PC-3 (cell line): ENCODE measurements around the gene TMUB1. TPM values are rescaled to one million over a fixed set of nuclear protein-coding genes. Genes with fewer than 3 reads are reported as not detected.

Source experiments
- ATAC-seq: fragments of 200-7000 bp; cut with Tn5 transposase; 2 replicates; pipeline ENCODE4 v1.9.1; 2020; ENCODE audit warnings: mild to moderate bottlenecking, moderate library complexity
- BruUV-seq: library from RNA; stranded (reverse); fragments of 400-500 nt; replicated peaks from 2 replicates; lab custom pipeline; 2021; lab: Mats Ljungman, UMichigan
- CTCF ChIA-PET: fragments of 300-600 bp; sonication (Branson Sonifier 250); formaldehyde crosslinking; loops from one replicate; lab custom pipeline; 2022; ENCODE audit warnings: antibody characterized with exemption; lab: Charles Lee
- POLR2A ChIA-PET: fragments of 300-600 bp; sonication (Branson Sonifier 250); formaldehyde crosslinking; loops from one replicate; lab custom pipeline; 2022; ENCODE audit warnings: antibody characterized with exemption; ENCODE audit not compliant: unreplicated experiment; lab: Charles Lee
- DNase-seq: peaks from one replicate; pipeline ENCODE4 v3.0.0-alpha.2; 2015
- H2AFZ ChIP-seq: fragments of 300-600 bp; sonication (generic); 2 replicates; pipeline ENCODE4 v1.6.0; 2016; ENCODE audit warnings: antibody characterized with exemption, low read length
- H3F3A ChIP-seq: fragments of 300-600 bp; sonication (generic); one replicate; pipeline ENCODE4 v1.6.0; 2017; ENCODE audit warnings: antibody characterized with exemption, low read length, control low read depth, mild to moderate bottlenecking; ENCODE audit not compliant: unreplicated experiment
- H3K27ac ChIP-seq: fragments of 300-600 bp; sonication (generic); 2 replicates; pipeline ENCODE4 v1.5.1; 2016; ENCODE audit warnings: mild to moderate bottlenecking, low read length
- H3K27me3 ChIP-seq: fragments of 300-600 bp; sonication (generic); 2 replicates; pipeline ENCODE4 v1.6.1; 2016; ENCODE audit warnings: low read length, mixed read lengths
- H3K36me3 ChIP-seq: fragments of 300-600 bp; sonication (generic); 2 replicates; pipeline ENCODE4 v1.6.1; 2016; ENCODE audit warnings: low read depth, mixed run types, low read length, mixed read lengths
- H3K4me1 ChIP-seq: fragments of 300-600 bp; sonication (generic); 2 replicates; pipeline ENCODE4 v1.5.1; 2016; ENCODE audit warnings: low read length; ENCODE audit not compliant: insufficient read depth
- H3K4me2 ChIP-seq: fragments of 300-600 bp; sonication (generic); 2 replicates; pipeline ENCODE4 v1.6.0; 2016; ENCODE audit warnings: low read length
- H3K4me3 ChIP-seq: fragments of 300-600 bp; sonication (generic); 2 replicates; pipeline ENCODE4 v1.5.1; 2016; ENCODE audit warnings: mild to moderate bottlenecking, low read length, mixed read lengths
- H3K79me2 ChIP-seq: fragments of 300-600 bp; sonication (generic); 2 replicates; pipeline ENCODE4 v1.6.1; 2017; ENCODE audit warnings: low read length, mixed read lengths
- H3K9ac ChIP-seq: fragments of 300-600 bp; sonication (generic); 2 replicates; pipeline ENCODE4 v1.6.0; 2016; ENCODE audit warnings: mild to moderate bottlenecking, low read length
- H3K9me2 ChIP-seq: fragments of 300-600 bp; sonication (generic); replicated peaks from 2 replicates; pipeline ENCODE4 v1.6.1; 2016; ENCODE audit warnings: mixed run types, low read length, mixed read lengths
- H3K9me3 ChIP-seq: fragments of 300-600 bp; sonication (generic); 2 replicates; pipeline ENCODE4 v1.6.1; 2016; ENCODE audit warnings: low read length, mixed read lengths
- H4K20me1 ChIP-seq: fragments of 300-600 bp; sonication (generic); 2 replicates; pipeline ENCODE4 v1.6.1; 2016; ENCODE audit warnings: low read length, mixed read lengths
- CTCF ChIP-seq: fragments of 300-600 bp; sonication (generic); conservative IDR thresholded peaks from 2 replicates; pipeline ENCODE4 v1.5.1; 2017; ENCODE audit warnings: antibody characterized with exemption, low read depth, mild to moderate bottlenecking, low read length
- EZH2 ChIP-seq: fragments of 300-600 bp; sonication (generic); IDR thresholded peaks from one replicate; pipeline ENCODE4 v1.6.1; 2017; ENCODE audit warnings: antibody characterized with exemption, mild to moderate bottlenecking, low read length; ENCODE audit not compliant: unreplicated experiment
- EZH2phosphoT487 ChIP-seq: fragments of 300-600 bp; sonication (generic); IDR thresholded peaks from 2 replicates; pipeline ENCODE4 v1.6.1; 2018; ENCODE audit warnings: mild to moderate bottlenecking, antibody characterized with exemption, low read length, borderline replicate concordance
- intact Hi-C: fragments of 100-400 bp; cut with micrococcal nuclease; formaldehyde crosslinking; loops from 2 replicates; pipeline ENCODE4 v1.9.0; 2023
- total RNA-seq: library from RNA; depleted of rRNA; stranded (reverse); fragments of >200 nt; gene quantifications from 2 replicates; pipeline ENCODE4 v1.2.3, GENCODE V29; 2014

TMUB1 gene
- total RNA-seq, 1 experiment from 2014 or later, result 52.1 TPM

GRCh38 chr7:151057506-151057988, 25.7 kb downstream of the TMUB1 start, which contains the start of gene CDK5:
Gene CDK5, minus strand, starts transcription at chr7:151057897. Its CDS starts 49 bp downstream, at chr7:151057848.
- CTCF ChIA-PET, result no interaction called here
- BruUV-seq, result no TSS peak
- Histone ChIP-seq H3F3A (no peaks in the 10 kb centered on the region), H3K36me3 (no peaks in the 10 kb centered on the region), H3K9me3 (no peaks in the 10 kb centered on the region), H3K9me2 (no peaks in the 10 kb centered on the region), H2AFZ (peak within 1 kb of the TSS; percentile 82), H3K9ac (peak within 1 kb of the TSS; percentile 89), H4K20me1 (no peaks in the 10 kb centered on the region), H3K27ac (peak within 1 kb of the TSS; percentile 67), H3K4me1 (peaks cover 40% of the 10 kb centered on the region), H3K27me3 (no peaks in the 10 kb centered on the region), H3K4me2 (peak within 1 kb of the TSS; percentile 99), H3K4me3 (peak within 1 kb of the TSS; percentile 86), H3K79me2 (peaks cover 27% of the 10 kb centered on the region)
- no peak for DNase-seq
- intact Hi-C loops, result no loop called here
- TF ChIP-seq CTCF (no peak), EZH2 (no peak), EZH2phosphoT487 (no peak)
- peak; percentile 6 for ATAC-seq
- POLR2A ChIA-PET, result no interaction called here

- ChIA-PET POLR2A (no interaction called here), CTCF (no interaction called here)
- Histone ChIP-seq H3F3A (no peaks in the 10 kb centered on the region), H3K27me3 (no peaks in the 10 kb centered on the region), H3K9me3 (no peaks in the 10 kb centered on the region), H3K36me3 (no peaks in the 10 kb centered on the region), H4K20me1 (no peaks in the 10 kb centered on the region), H3K9ac (peak overlapping the region; percentile 63), H3K9me2 (no peaks in the 10 kb centered on the region), H3K4me1 (peaks cover 33% of the 10 kb centered on the region), H3K4me3 (peak overlapping the region; percentile 86), H3K27ac (no peak overlapping the region), H3K79me2 (peaks cover 24% of the 10 kb centered on the region), H3K4me2 (peak overlapping the region; percentile 95), H2AFZ (peak overlapping the region; percentile 78)
- ATAC-seq, result no peak
- no peak for TF ChIP-seq EZH2phosphoT487
- no peak for TF ChIP-seq CTCF
- no peak for TF ChIP-seq EZH2
- DNase-seq, result peak; percentile 20
- BruUV-seq, result no TSS peak
- intact Hi-C loops, result no loop called here
Observed at GRCh38 chr7:151056666-151057505, 26.4 kb downstream of the TMUB1 start.

GRCh38 chr7:151056283-151056665, 27.0 kb downstream of the TMUB1 start:
- Histone ChIP-seq H3K27ac (no peak overlapping the region), H2AFZ (no peak overlapping the region), H3K4me3 (no peak overlapping the region), H3K4me2 (peak overlapping the region; percentile 95), H3K9me2 (no peaks in the 10 kb centered on the region), H3K79me2 (peaks cover 18% of the 10 kb centered on the region), H3K27me3 (no peaks in the 10 kb centered on the region), H3K36me3 (no peaks in the 10 kb centered on the region), H4K20me1 (no peaks in the 10 kb centered on the region), H3K4me1 (peaks cover 27% of the 10 kb centered on the region), H3F3A (no peaks in the 10 kb centered on the region), H3K9ac (no peak overlapping the region), H3K9me3 (no peaks in the 10 kb centered on the region)
- CTCF ChIA-PET, result no interaction called here
- ATAC-seq (no peak), DNase-seq (no peak)
- intact Hi-C loops, result no loop called here
- no peak for TF ChIP-seq CTCF
- no peak for TF ChIP-seq EZH2
- TF ChIP-seq EZH2phosphoT487, result no peak
- POLR2A ChIA-PET, result no interaction called here
- no TSS peak for BruUV-seq
